Lower lobe of right lung (tissue), 2 donors: ENCODE results near the gene GNAZ. TPM values are rescaled to one million over a fixed set of nuclear protein-coding genes. Genes with fewer than 3 reads are reported as not detected.

Source experiments
- ATAC-seq, 2 donors: fragments of 200-7000 bp; cut with Tn5 transposase; one replicate each; pipeline ENCODE4 v1.9.1; 2020 to 2022; ENCODE audit warnings: mild to moderate bottlenecking in 2 of 2, moderate library complexity in 2 of 2
- DNase-seq: peaks from one replicate; pipeline ENCODE4 v3.0.0-alpha.2; 2020
- H3K27ac ChIP-seq: fragments of 200-600 bp; one replicate; pipeline ENCODE4 v1.8.0; 2022
- H3K27me3 ChIP-seq: fragments of 200-600 bp; one replicate; pipeline ENCODE4 v1.8.0; 2022; ENCODE audit warnings: low read depth
- H3K36me3 ChIP-seq: fragments of 200-600 bp; one replicate; pipeline ENCODE4 v1.8.0; 2022; ENCODE audit warnings: mild to moderate bottlenecking
- H3K4me1 ChIP-seq: fragments of 200-600 bp; one replicate; pipeline ENCODE4 v1.8.0; 2022
- H3K4me3 ChIP-seq: fragments of 200-600 bp; one replicate; pipeline ENCODE4 v1.8.0; 2022; ENCODE audit warnings: mild to moderate bottlenecking
- H3K9me3 ChIP-seq: fragments of 200-600 bp; one replicate; pipeline ENCODE4 v1.8.0; 2022
- CTCF ChIP-seq: fragments of 200-600 bp; IDR thresholded peaks from one replicate; pipeline ENCODE4 v1.8.0; 2022; ENCODE audit warnings: antibody characterized with exemption, mild to moderate bottlenecking
- intact Hi-C: fragments of 100-400 bp; cut with DNase I; formaldehyde crosslinking; loops from one replicate; pipeline ENCODE4 v1.11.0; 2022
- total RNA-seq: library from RNA; stranded (reverse); fragmentation: NEBNext Ultra II Directional; extraction: Animal tissue kit (Norgen Biotek cat#: 25700); gene quantifications from one replicate; pipeline ENCODE4 v1.2.1, GENCODE V29; 2021
- donor health status: DM: no; HTN: yes; CAD: no; lungs with severe emphysema.

GNAZ gene
- total RNA-seq, 1 donor from 2014 or later = 2.4 TPM

GRCh38 chr22:23149743-23150238, 79.5 kb downstream of the GNAZ start:
- Histone ChIP-seq H3K9me3 (no peaks in the 10 kb centered on the region), H3K4me3 (no peak overlapping the region), H3K27ac (no peak overlapping the region), H3K27me3 (no peaks in the 10 kb centered on the region), H3K4me1 (peaks cover 55% of the 10 kb centered on the region), H3K36me3 (no peaks in the 10 kb centered on the region)
- no peak for TF ChIP-seq CTCF
- ATAC-seq (no peak), DNase-seq (no peak)
- intact Hi-C loops = no loop called here

- Histone ChIP-seq H3K36me3 (no peaks in the 10 kb centered on the region), H3K4me3 (no peak overlapping the region), H3K27ac (no peak overlapping the region), H3K4me1 (peaks cover 45% of the 10 kb centered on the region), H3K27me3 (no peaks in the 10 kb centered on the region), H3K9me3 (no peaks in the 10 kb centered on the region)
- intact Hi-C loops = no loop called here
- TF ChIP-seq CTCF = no peak
- ATAC-seq = peak in 1 of 2 donors; percentile 4
- no peak for DNase-seq
Measured at GRCh38 chr22:23150762-23151161, 80.4 kb downstream of the GNAZ start.

GRCh38 chr22:23151827-23152226, 81.5 kb downstream of the GNAZ start:
- Histone ChIP-seq H3K9me3 (no peaks in the 10 kb centered on the region), H3K27me3 (no peaks in the 10 kb centered on the region), H3K4me1 (peaks cover 38% of the 10 kb centered on the region), H3K27ac (no peak overlapping the region), H3K4me3 (no peak overlapping the region), H3K36me3 (no peaks in the 10 kb centered on the region)
- intact Hi-C loops = no loop called here
- DNase-seq (no peak), ATAC-seq (no peak)
- no peak for TF ChIP-seq CTCF

- H3K27ac ChIP-seq = peak overlapping the region; percentile 67
- ATAC-seq = peak; percentile 4 to 26
Measured at GRCh38 chr22:23152238-23153114, 82.2 kb downstream of the GNAZ start.

GRCh38 chr22:23153994-23154393, 83.7 kb downstream of the GNAZ start:
- Histone ChIP-seq H3K9me3 (no peaks in the 10 kb centered on the region), H3K4me1 (peaks cover 25% of the 10 kb centered on the region), H3K36me3 (no peaks in the 10 kb centered on the region), H3K4me3 (no peak overlapping the region), H3K27ac (no peak overlapping the region), H3K27me3 (no peaks in the 10 kb centered on the region)
- intact Hi-C loops = no loop called here
- DNase-seq = no peak
- TF ChIP-seq CTCF = no peak
- no peak for ATAC-seq

More at GRCh38 chr22:23152238-23153114, 82.2 kb downstream of the GNAZ start:
- H3K4me3 ChIP-seq = no peak overlapping the region
- H3K27me3 ChIP-seq = no peaks in the 10 kb centered on the region
- intact Hi-C loops = no loop called here
- TF ChIP-seq CTCF = no peak
- no peaks in the 10 kb centered on the region for H3K9me3 ChIP-seq
- no peaks in the 10 kb centered on the region for H3K36me3 ChIP-seq
- DNase-seq = no peak
- peaks cover 33% of the 10 kb centered on the region for H3K4me1 ChIP-seq
